Prostate gland (tissue), 2 donors: ENCODE data around the gene AOC2.

ENCODE experiments used
- POLR2A ChIP-seq: fragments of 450-650 bp; IDR thresholded peaks from one replicate; pipeline ENCODE4 v1.6.1; 2016; ENCODE audit warnings: antibody characterized with exemption, mild to moderate bottlenecking
- TF ChIP-seq, protein P1 (sequence below), 4 experiments: fragments of 200-600 bp in 2 of 4; fragments of 450-650 bp in 2 of 4; sonication (generic) in 2 of 4; IDR thresholded peaks; 1 replicate in 3 of 4; 2 replicates in 1 of 4; pipeline ENCODE4 v1.5.1; 2016 to 2019; ENCODE audit warnings: antibody characterized with exemption in 4 of 4, mild to moderate bottlenecking in 2 of 4, moderate library complexity in 2 of 4

DNA sequence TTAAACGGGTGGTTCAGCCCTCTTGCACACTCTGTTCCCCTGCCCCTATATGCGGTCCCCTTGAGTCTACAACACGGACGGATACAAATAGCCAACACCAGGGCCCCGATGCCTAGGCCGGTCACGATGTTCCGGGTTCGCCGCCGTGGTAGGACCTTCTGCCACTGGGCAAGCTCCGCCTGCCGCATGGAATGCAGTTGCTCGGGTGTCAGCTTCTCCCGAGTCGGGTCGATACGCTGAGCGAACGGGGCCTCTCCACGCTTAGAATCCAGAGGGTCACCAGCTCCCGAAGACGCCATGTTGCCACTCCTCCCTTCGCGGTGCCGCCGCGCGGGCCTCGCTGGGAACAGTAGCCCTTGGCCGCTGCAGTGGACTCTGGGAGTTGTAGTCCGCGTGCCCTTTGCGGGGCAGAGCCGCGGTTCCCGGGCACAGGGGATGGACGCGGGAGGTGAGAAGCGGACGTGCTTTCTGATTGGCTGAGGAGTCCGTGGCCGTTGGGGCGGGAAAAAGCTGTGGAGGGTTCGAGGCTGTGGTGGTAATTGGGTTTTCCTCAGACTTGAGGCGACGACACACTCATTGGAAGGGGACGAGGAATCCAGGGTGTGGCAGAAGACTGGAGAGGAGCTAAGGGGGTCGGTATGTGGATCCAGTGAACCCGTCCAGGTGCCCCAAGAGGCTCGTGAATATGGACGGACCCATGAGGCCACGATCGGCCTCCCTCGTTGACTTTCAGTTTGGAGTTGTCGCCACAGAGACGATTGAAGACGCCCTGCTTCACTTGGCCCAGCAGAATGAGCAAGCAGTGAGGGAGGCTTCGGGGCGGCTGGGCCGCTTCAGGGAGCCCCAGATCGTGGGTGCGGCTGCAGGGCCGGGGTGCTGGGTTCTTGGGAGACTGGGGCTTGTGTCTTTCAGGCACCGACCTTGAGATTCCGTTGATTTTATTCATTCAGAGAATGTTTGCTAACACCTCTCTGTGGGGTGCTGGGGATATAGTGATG lies 45.7 kb upstream of the AOC2 start, which contains the start of the genes CNTD1 and COA3:
- TF ChIP-seq, protein P1, sequence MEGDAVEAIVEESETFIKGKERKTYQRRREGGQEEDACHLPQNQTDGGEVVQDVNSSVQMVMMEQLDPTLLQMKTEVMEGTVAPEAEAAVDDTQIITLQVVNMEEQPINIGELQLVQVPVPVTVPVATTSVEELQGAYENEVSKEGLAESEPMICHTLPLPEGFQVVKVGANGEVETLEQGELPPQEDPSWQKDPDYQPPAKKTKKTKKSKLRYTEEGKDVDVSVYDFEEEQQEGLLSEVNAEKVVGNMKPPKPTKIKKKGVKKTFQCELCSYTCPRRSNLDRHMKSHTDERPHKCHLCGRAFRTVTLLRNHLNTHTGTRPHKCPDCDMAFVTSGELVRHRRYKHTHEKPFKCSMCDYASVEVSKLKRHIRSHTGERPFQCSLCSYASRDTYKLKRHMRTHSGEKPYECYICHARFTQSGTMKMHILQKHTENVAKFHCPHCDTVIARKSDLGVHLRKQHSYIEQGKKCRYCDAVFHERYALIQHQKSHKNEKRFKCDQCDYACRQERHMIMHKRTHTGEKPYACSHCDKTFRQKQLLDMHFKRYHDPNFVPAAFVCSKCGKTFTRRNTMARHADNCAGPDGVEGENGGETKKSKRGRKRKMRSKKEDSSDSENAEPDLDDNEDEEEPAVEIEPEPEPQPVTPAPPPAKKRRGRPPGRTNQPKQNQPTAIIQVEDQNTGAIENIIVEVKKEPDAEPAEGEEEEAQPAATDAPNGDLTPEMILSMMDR (IDR thresholded peaks at IDR 0.05): peak in 1 of 4 experiments; percentile 29
- no peak for TF ChIP-seq POLR2A
